Esophagus muscularis mucosa (tissue), 4 donors: Measurements from ENCODE around the gene BLM. TPM values are rescaled to one million over a fixed set of nuclear protein-coding genes. Genes with fewer than 3 reads are reported as not detected.
"Not testable (repeated sequence)": the region's sequence is repeated elsewhere in the genome, so short reads cannot be mapped to it uniquely, and the experiment has no call there.

Experiments
- DNase-seq: peaks from one replicate; pipeline ENCODE4 v3.0.0-alpha.2; 2017; ENCODE audit errors: extremely low spot score
- H3K27ac ChIP-seq, 4 donors: fragments of 200-600 bp; sonication (generic); replicated peaks in 1 of 4; 1 replicate in 3 of 4; 2 replicates in 1 of 4; pipeline ENCODE4 v1.5.1; 2016 to 2019; ENCODE audit warnings: mild to moderate bottlenecking in 1 of 4
- H3K27me3 ChIP-seq, 4 donors: fragments of 200-600 bp; sonication (generic); one replicate each; pipeline versions ENCODE4 v1.5.1 to v1.6.0; 2016 to 2019
- H3K36me3 ChIP-seq, 4 donors: fragments of 200-600 bp; sonication (generic); one replicate each; pipeline ENCODE4 v1.5.1; 2016 to 2019
- H3K4me1 ChIP-seq, 4 donors: fragments of 200-600 bp; sonication (generic); one replicate each; pipeline ENCODE4 v1.5.1; 2016 to 2019
- H3K4me3 ChIP-seq, 4 donors: fragments of 200-600 bp; sonication (generic); 1 replicate in 2 of 4; 2 replicates in 2 of 4; pipeline ENCODE4 v1.5.1; 2016 to 2019; ENCODE audit warnings: mild to moderate bottlenecking in 4 of 4, moderate library complexity in 1 of 4
- H3K9me3 ChIP-seq, 4 donors: fragments of 200-600 bp; sonication (generic); 1 replicate in 3 of 4; 2 replicates in 1 of 4; pipeline ENCODE4 v1.5.1; 2016 to 2019
- CTCF ChIP-seq, 3 experiments: fragments of 200-600 bp in 2 of 3; fragments of 450-650 bp in 1 of 3; sonication (generic) in 2 of 3; IDR thresholded peaks; one replicate each; pipeline ENCODE4 v1.5.1; 2017 to 2019; ENCODE audit warnings: antibody characterized with exemption in 3 of 3, mild to moderate bottlenecking in 2 of 3, moderate library complexity in 1 of 3
- EP300 ChIP-seq: sonication (generic); formaldehyde crosslinking; IDR thresholded peaks from one replicate; pipeline ENCODE4 v1.6.1; 2017; ENCODE audit warnings: antibody characterized with exemption
- POLR2A ChIP-seq: fragments of 450-650 bp; IDR thresholded peaks from one replicate; pipeline ENCODE4 v1.6.1; 2017; ENCODE audit warnings: antibody characterized with exemption, moderate library complexity, mild to moderate bottlenecking, low read depth
- POLR2AphosphoS5 ChIP-seq, 2 donors: sonication (generic); formaldehyde crosslinking; IDR thresholded peaks; one replicate each; pipeline ENCODE4 v1.6.1; 2017; ENCODE audit warnings: antibody characterized with exemption in 2 of 2
- WGBS: methylation state at CpG from one replicate; pipeline ENCODE4 v1.1.5; 2018; 5-methylcytosine and 5-hydroxymethylcytosine counted together
- intact Hi-C: fragments of 100-400 bp; cut with DNase I; formaldehyde crosslinking; loops from one replicate; pipeline ENCODE4 v1.15.1; 2023
- total RNA-seq, 4 donors: library from RNA; depleted of rRNA; stranded (reverse); fragments of >200 nt; gene quantifications; one replicate each; pipeline versions ENCODE4 v1.1.0 to v1.2.1, GENCODE V29; 2016

BLM gene
- total RNA-seq, 4 donors from 2014 or later = under 0.01 to 1.5 (median 0.73) TPM

DNA sequence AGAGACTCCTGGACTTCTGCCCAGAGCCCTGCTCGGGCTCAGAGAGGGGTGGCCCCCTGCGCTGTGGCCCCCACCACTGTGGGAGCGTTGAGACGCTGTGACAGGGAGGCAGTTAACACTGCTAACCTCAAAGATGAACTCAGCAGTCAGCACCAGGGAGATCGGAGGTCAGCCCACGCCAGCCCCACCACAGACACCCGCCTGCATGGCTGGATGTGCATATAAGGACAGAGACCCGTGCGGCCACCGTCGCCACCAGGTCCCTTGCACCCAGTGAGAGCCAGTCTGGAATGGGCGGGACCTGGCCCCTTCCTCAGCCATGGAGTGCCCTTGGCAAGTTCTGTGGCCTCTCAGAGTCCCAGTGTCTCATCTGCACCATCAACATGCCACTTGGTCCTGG, 102.7 kb downstream of the BLM start:
- no peaks in the 10 kb centered on the region for H3K27me3 ChIP-seq
- peaks cover 0 to 10% (median 10%) of the 10 kb centered on the region in 4 donors for H3K4me1 ChIP-seq
- intact Hi-C loops = no loop called here
- no peak overlapping the region for H3K27ac ChIP-seq
- 85% methylated on average over 12 of the region's 12 CpGs for WGBS
- no peaks in the 10 kb centered on the region for H3K9me3 ChIP-seq
- no peak overlapping the region for H3K4me3 ChIP-seq
- no peaks in the 10 kb centered on the region for H3K36me3 ChIP-seq
- TF ChIP-seq POLR2AphosphoS5 (IDR thresholded peaks at IDR 0.05) (no peak), CTCF (IDR thresholded peaks at IDR 0.05) (no peak), EP300 (no peak), POLR2A (no peak)
- no peak for DNase-seq

- Histone ChIP-seq H3K36me3 (no peaks in the 10 kb centered on the region), H3K9me3 (no peaks in the 10 kb centered on the region), H3K27ac (no peak overlapping the region), H3K4me1 (peaks cover 0 to 10% (median 10%) of the 10 kb centered on the region in 4 donors), H3K27me3 (no peaks in the 10 kb centered on the region), H3K4me3 (no peak overlapping the region)
- TF ChIP-seq CTCF (IDR thresholded peaks at IDR 0.05) (no peak), EP300 (no peak), POLR2A (no peak)
- intact Hi-C loops = no loop called here
- no peak for DNase-seq
- WGBS = 98% methylated on average over 5 of the region's 7 CpGs
Observed at GRCh38 chr15:90820481-90820880, 103.3 kb downstream of the BLM start.

- no peaks in the 10 kb centered on the region for H3K9me3 ChIP-seq
- H3K4me1 ChIP-seq = peaks cover 0 to 10% (median 10%) of the 10 kb centered on the region in 4 donors
- no peak for DNase-seq
- intact Hi-C loops = no loop called here
- WGBS = 81% methylated on average over 7 of the region's 8 CpGs
- H3K4me3 ChIP-seq = no peak overlapping the region
- H3K27me3 ChIP-seq = no peaks in the 10 kb centered on the region
- no peak for TF ChIP-seq CTCF (IDR thresholded peaks at IDR 0.05)
- no peak for TF ChIP-seq EP300
- no peak for TF ChIP-seq POLR2A
- no peak for TF ChIP-seq POLR2AphosphoS5 (IDR thresholded peaks at IDR 0.05)
- no peaks in the 10 kb centered on the region for H3K36me3 ChIP-seq
- no peak overlapping the region for H3K27ac ChIP-seq
Observed at GRCh38 chr15:90822204-90822955, 105.2 kb downstream of the BLM start.

DNA sequence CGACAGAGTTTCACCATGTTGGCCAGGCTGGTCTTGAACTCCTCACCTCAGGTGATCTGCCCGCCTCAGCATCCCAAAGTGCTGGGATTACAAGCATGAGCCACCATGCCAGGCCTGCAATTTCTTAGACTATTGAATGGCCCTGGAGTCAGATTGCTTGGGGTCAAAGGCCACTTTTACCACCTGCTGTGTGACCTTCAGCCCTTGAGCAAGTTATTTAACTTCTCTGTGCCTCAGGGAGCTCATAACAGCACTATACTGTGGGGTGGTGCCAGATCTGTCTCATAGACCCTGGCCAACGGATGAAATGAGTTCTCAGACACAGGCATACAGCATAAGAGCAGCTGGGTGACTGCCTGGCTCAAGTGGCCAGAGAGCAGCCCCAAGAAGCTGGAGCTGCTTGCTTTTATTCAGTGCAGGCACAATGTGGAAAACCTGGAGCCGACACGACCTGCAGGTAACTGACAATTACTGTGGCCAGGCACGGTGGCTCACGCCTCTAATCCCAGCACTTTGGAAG, 106.4 kb downstream of the BLM start:
- 87% methylated on average over 7 of the region's 7 CpGs for WGBS
- no peak for DNase-seq
- intact Hi-C loops = no loop called here
- no peaks in the 10 kb centered on the region for H3K36me3 ChIP-seq
- H3K27ac ChIP-seq = no peak overlapping the region
- TF ChIP-seq CTCF (IDR thresholded peaks at IDR 0.05) (no peak), EP300 (no peak)
- no peak overlapping the region for H3K4me3 ChIP-seq
- H3K4me1 ChIP-seq = peaks cover 0 to 5% (median 2%) of the 10 kb centered on the region in 4 donors
- H3K9me3 ChIP-seq = no peaks in the 10 kb centered on the region
- peaks cover 0 to 6% (median 0%) of the 10 kb centered on the region in 4 donors for H3K27me3 ChIP-seq

DNA sequence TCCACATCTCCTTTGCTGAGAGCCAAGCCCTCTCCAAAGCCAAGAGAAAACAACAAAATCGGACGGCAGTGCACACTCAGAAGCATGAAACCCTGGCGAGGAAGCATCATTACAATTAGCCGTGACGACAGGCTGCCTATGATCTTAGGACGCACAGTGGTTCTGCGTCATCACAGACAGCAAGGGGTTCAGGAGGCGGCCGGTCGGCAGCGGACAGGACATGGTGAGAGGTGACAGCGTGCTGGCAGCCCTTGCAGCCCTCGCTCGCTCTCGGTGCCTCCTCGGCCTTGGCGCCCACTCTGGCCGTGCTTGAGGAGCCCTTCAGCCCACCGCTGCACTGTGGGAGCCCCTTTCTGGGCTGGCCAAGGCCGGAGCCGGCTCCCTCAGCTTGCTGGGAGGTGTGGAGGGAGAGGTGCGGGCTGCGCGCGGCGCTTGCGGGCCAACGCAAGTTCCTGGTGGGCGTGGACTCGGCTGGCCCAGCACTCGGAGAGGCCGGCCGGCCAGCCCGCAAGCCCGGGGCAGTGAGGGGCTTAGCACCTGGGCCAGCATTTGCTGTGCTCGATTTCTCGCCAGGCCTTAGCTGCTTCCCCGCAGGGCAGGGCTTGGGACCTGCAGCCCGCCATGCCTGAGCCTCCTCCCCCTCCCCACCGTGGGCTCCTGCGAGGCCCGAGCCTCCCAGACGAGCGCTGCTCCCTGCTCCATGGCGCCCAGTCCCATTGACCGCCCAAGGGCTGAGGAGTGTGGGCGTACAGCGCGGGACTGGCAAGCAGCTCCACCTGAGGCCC, 108.2 kb downstream of the BLM start:
- 87% methylated on average over 16 of the region's 49 CpGs for WGBS
- DNase-seq, H3K4me1 ChIP-seq, H3K27me3 ChIP-seq, intact Hi-C loops, H3K9me3 ChIP-seq, H3K27ac ChIP-seq, H3K36me3 ChIP-seq, H3K4me3 ChIP-seq: not testable (repeated sequence)

- DNase-seq, H3K27me3 ChIP-seq, H3K4me3 ChIP-seq, H3K9me3 ChIP-seq, intact Hi-C loops, H3K36me3 ChIP-seq, H3K27ac ChIP-seq, H3K4me1 ChIP-seq: not testable (repeated sequence)
- 98% methylated on average over 25 of the region's 26 CpGs for WGBS
Observed at GRCh38 chr15:90826206-90826885, 109.2 kb downstream of the BLM start.
